PC-3 (cell line): ENCODE measurements around the gene SEPTIN10. TPM values are rescaled to one million over a fixed set of nuclear protein-coding genes. Genes with fewer than 3 reads are reported as not detected.

Experiments used
- ATAC-seq: fragments of 200-7000 bp; cut with Tn5 transposase; 2 replicates; pipeline ENCODE4 v1.9.1; 2020; ENCODE audit warnings: mild to moderate bottlenecking, moderate library complexity
- BruUV-seq: library from RNA; stranded (reverse); fragments of 400-500 nt; replicated peaks from 2 replicates; lab custom pipeline; 2021; lab: Mats Ljungman, UMichigan
- CTCF ChIA-PET: fragments of 300-600 bp; sonication (Branson Sonifier 250); formaldehyde crosslinking; loops from one replicate; lab custom pipeline; 2022; ENCODE audit warnings: antibody characterized with exemption; lab: Charles Lee
- POLR2A ChIA-PET: fragments of 300-600 bp; sonication (Branson Sonifier 250); formaldehyde crosslinking; loops from one replicate; lab custom pipeline; 2022; ENCODE audit warnings: antibody characterized with exemption; ENCODE audit not compliant: unreplicated experiment; lab: Charles Lee
- DNase-seq: peaks from one replicate; pipeline ENCODE4 v3.0.0-alpha.2; 2015
- H2AFZ ChIP-seq: fragments of 300-600 bp; sonication (generic); 2 replicates; pipeline ENCODE4 v1.6.0; 2016; ENCODE audit warnings: antibody characterized with exemption, low read length
- H3F3A ChIP-seq: fragments of 300-600 bp; sonication (generic); one replicate; pipeline ENCODE4 v1.6.0; 2017; ENCODE audit warnings: antibody characterized with exemption, low read length, control low read depth, mild to moderate bottlenecking; ENCODE audit not compliant: unreplicated experiment
- H3K27ac ChIP-seq: fragments of 300-600 bp; sonication (generic); 2 replicates; pipeline ENCODE4 v1.5.1; 2016; ENCODE audit warnings: mild to moderate bottlenecking, low read length
- H3K27me3 ChIP-seq: fragments of 300-600 bp; sonication (generic); 2 replicates; pipeline ENCODE4 v1.6.1; 2016; ENCODE audit warnings: low read length, mixed read lengths
- H3K36me3 ChIP-seq: fragments of 300-600 bp; sonication (generic); 2 replicates; pipeline ENCODE4 v1.6.1; 2016; ENCODE audit warnings: low read depth, mixed run types, low read length, mixed read lengths
- H3K4me1 ChIP-seq: fragments of 300-600 bp; sonication (generic); 2 replicates; pipeline ENCODE4 v1.5.1; 2016; ENCODE audit warnings: low read length; ENCODE audit not compliant: insufficient read depth
- H3K4me2 ChIP-seq: fragments of 300-600 bp; sonication (generic); 2 replicates; pipeline ENCODE4 v1.6.0; 2016; ENCODE audit warnings: low read length
- H3K4me3 ChIP-seq: fragments of 300-600 bp; sonication (generic); 2 replicates; pipeline ENCODE4 v1.5.1; 2016; ENCODE audit warnings: mild to moderate bottlenecking, low read length, mixed read lengths
- H3K79me2 ChIP-seq: fragments of 300-600 bp; sonication (generic); 2 replicates; pipeline ENCODE4 v1.6.1; 2017; ENCODE audit warnings: low read length, mixed read lengths
- H3K9ac ChIP-seq: fragments of 300-600 bp; sonication (generic); 2 replicates; pipeline ENCODE4 v1.6.0; 2016; ENCODE audit warnings: mild to moderate bottlenecking, low read length
- H3K9me2 ChIP-seq: fragments of 300-600 bp; sonication (generic); replicated peaks from 2 replicates; pipeline ENCODE4 v1.6.1; 2016; ENCODE audit warnings: mixed run types, low read length, mixed read lengths
- H3K9me3 ChIP-seq: fragments of 300-600 bp; sonication (generic); 2 replicates; pipeline ENCODE4 v1.6.1; 2016; ENCODE audit warnings: low read length, mixed read lengths
- H4K20me1 ChIP-seq: fragments of 300-600 bp; sonication (generic); 2 replicates; pipeline ENCODE4 v1.6.1; 2016; ENCODE audit warnings: low read length, mixed read lengths
- CTCF ChIP-seq: fragments of 300-600 bp; sonication (generic); conservative IDR thresholded peaks from 2 replicates; pipeline ENCODE4 v1.5.1; 2017; ENCODE audit warnings: antibody characterized with exemption, low read depth, mild to moderate bottlenecking, low read length
- EZH2 ChIP-seq: fragments of 300-600 bp; sonication (generic); IDR thresholded peaks from one replicate; pipeline ENCODE4 v1.6.1; 2017; ENCODE audit warnings: antibody characterized with exemption, mild to moderate bottlenecking, low read length; ENCODE audit not compliant: unreplicated experiment
- EZH2phosphoT487 ChIP-seq: fragments of 300-600 bp; sonication (generic); IDR thresholded peaks from 2 replicates; pipeline ENCODE4 v1.6.1; 2018; ENCODE audit warnings: mild to moderate bottlenecking, antibody characterized with exemption, low read length, borderline replicate concordance
- intact Hi-C: fragments of 100-400 bp; cut with micrococcal nuclease; formaldehyde crosslinking; loops from 2 replicates; pipeline ENCODE4 v1.9.0; 2023
- total RNA-seq: library from RNA; depleted of rRNA; stranded (reverse); fragments of >200 nt; gene quantifications from 2 replicates; pipeline ENCODE4 v1.2.3, GENCODE V29; 2014

The SEPTIN10 gene
- total RNA-seq, 1 experiment from 2014 or later, result 36.1 TPM

GRCh38 chr2:109611467-109612095 is 2.2 kb downstream of the SEPTIN10 start:
- H2AFZ ChIP-seq, result no peak overlapping the region
- H3K36me3 ChIP-seq, result no peaks in the 10 kb centered on the region
- H3F3A ChIP-seq, result no peaks in the 10 kb centered on the region
- peak overlapping the region; percentile 43 for H3K27ac ChIP-seq
- ATAC-seq (peak; percentile 3; the same call in 1 of the 2 replicates), DNase-seq (peak; percentile 73)
- TF ChIP-seq CTCF (peak; percentile 35; the same call in 1 of the 2 replicates), EZH2 (no peak), EZH2phosphoT487 (no peak)
- BruUV-seq, result no TSS peak
- H3K9ac ChIP-seq, result peak overlapping the region; percentile 80; the same call in 1 of the 2 replicates
- H3K79me2 ChIP-seq, result peaks cover 89% of the 10 kb centered on the region
- H3K4me1 ChIP-seq, result peaks cover 63% of the 10 kb centered on the region
- H3K9me2 ChIP-seq, result no peaks in the 10 kb centered on the region
- H3K4me3 ChIP-seq, result peak overlapping the region; percentile 77
- H4K20me1 ChIP-seq, result peaks cover 20% of the 10 kb centered on the region
- no peaks in the 10 kb centered on the region for H3K27me3 ChIP-seq
- POLR2A ChIA-PET, result interaction anchor here (0.5 kb wide), 1 partner anchor 51 kb away, joined by 3 read pairs; no protein-coding TSS in a partner anchor
- peak overlapping the region; percentile 82 for H3K4me2 ChIP-seq
- no peaks in the 10 kb centered on the region for H3K9me3 ChIP-seq
- intact Hi-C loops, result loop anchor here (1.0 kb wide), 3 partner anchors 47 to 65 kb away; no protein-coding TSS in a partner anchor
- CTCF ChIA-PET, result no interaction called here

GRCh38 chr2:109609352-109610024 is 4.3 kb downstream of the SEPTIN10 start:
- POLR2A ChIA-PET, result interaction anchor here (0.6 kb wide), 1 partner anchor 98 kb away, joined by 8 read pairs; no protein-coding TSS in a partner anchor
- no peaks in the 10 kb centered on the region for H3K36me3 ChIP-seq
- 0 out of 2 replicates have a peak, but pooled peaks cover 7% of the 10 kb centered on the region for H4K20me1 ChIP-seq
- peak overlapping the region; percentile 34 for H3K9ac ChIP-seq
- DNase-seq (peak; percentile 50), ATAC-seq (no peak)
- peak overlapping the region; percentile 25 for H2AFZ ChIP-seq
- H3F3A ChIP-seq, result no peaks in the 10 kb centered on the region
- peak overlapping the region; percentile 78 for H3K4me2 ChIP-seq
- no peaks in the 10 kb centered on the region for H3K27me3 ChIP-seq
- intact Hi-C loops, result no loop called here
- H3K4me3 ChIP-seq, result peak overlapping the region; percentile 39
- no peaks in the 10 kb centered on the region for H3K9me3 ChIP-seq
- peaks cover 78% of the 10 kb centered on the region for H3K79me2 ChIP-seq
- peak overlapping the region; percentile 59 for H3K27ac ChIP-seq
- no TSS peak for BruUV-seq
- peaks cover 63% of the 10 kb centered on the region for H3K4me1 ChIP-seq
- CTCF ChIA-PET, result interaction anchor here (0.7 kb wide), 1 partner anchor 58 kb away, joined by 6 read pairs; no protein-coding TSS in a partner anchor
- H3K9me2 ChIP-seq, result no peaks in the 10 kb centered on the region
- TF ChIP-seq CTCF (no peak), EZH2phosphoT487 (no peak), EZH2 (no peak)
